ENCODE data around the gene CUL4A.

DNA sequence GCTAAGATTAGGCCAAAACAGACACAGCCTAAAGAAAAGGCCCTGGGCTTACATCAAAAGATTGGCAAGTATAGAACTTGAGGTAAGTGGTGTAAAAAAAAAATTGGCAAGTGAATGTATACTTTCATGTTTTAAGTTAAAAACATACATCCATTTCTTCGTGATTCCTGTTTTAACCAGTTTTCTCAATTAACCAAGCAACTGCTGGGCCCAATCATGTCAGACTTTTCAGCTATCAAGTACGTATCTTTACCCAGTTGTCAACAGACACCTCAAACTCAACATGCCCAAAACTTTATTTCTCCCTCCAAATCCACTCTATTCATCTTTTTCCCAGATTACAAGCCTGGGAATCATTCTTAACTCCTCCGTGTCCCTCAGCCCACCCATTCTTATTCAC lies 2.0 kb upstream of the CUL4A start:
- TF ChIP-seq, protein P1, sequence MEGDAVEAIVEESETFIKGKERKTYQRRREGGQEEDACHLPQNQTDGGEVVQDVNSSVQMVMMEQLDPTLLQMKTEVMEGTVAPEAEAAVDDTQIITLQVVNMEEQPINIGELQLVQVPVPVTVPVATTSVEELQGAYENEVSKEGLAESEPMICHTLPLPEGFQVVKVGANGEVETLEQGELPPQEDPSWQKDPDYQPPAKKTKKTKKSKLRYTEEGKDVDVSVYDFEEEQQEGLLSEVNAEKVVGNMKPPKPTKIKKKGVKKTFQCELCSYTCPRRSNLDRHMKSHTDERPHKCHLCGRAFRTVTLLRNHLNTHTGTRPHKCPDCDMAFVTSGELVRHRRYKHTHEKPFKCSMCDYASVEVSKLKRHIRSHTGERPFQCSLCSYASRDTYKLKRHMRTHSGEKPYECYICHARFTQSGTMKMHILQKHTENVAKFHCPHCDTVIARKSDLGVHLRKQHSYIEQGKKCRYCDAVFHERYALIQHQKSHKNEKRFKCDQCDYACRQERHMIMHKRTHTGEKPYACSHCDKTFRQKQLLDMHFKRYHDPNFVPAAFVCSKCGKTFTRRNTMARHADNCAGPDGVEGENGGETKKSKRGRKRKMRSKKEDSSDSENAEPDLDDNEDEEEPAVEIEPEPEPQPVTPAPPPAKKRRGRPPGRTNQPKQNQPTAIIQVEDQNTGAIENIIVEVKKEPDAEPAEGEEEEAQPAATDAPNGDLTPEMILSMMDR (IDR thresholded peaks at IDR 0.05; ENCODE audit: borderline replicate concordance, extremely low read depth, low read length, poor library complexity, severe bottlenecking): no peak
- no peak for TF ChIP-seq EZH2 (IDR thresholded peaks at IDR 0.05; ENCODE audit: borderline replicate concordance, low read depth, low read length, severe bottlenecking)

Data from DND-41 (cell line).